ENCODE data around the gene CHCHD6.

GRCh38 chr3:126742057-126742456 lies 38.0 kb downstream of the CHCHD6 start:
- TF ChIP-seq CTCF (IDR thresholded peaks at IDR 0.05): no peak
- no peak for TF ChIP-seq POLR2AphosphoS5 (IDR thresholded peaks at IDR 0.05)
- TF ChIP-seq EP300 (IDR thresholded peaks at IDR 0.05): no peak
